HEK293 (cell line): ENCODE measurements around the gene ZNF25.

Source experiments
- CTCF ChIA-PET: fragments of 350-600 bp; formaldehyde crosslinking; extraction: SDS; loops from one replicate; lab custom pipeline; 2021; ENCODE audit warnings: antibody characterized with exemption; lab: Yijun Ruan, JAX
- POLR2A ChIA-PET: fragments of 300-600 bp; formaldehyde crosslinking; extraction: SDS; loops from one replicate; lab custom pipeline; 2020; ENCODE audit warnings: antibody characterized with exemption, inconsistent platforms; lab: Yijun Ruan, JAX
- H3K27ac ChIP-seq: fragments of 200-500 bp; sonication (Bioruptor generic); 2 replicates; pipeline ENCODE4 v1.5.1; 2014; ENCODE audit warnings: low read depth, low read length, control low read depth, inconsistent platforms; ENCODE audit errors: extremely low read depth
- H3K36me3 ChIP-seq, 2 experiments: fragments of 200-500 bp in 1 of 2; sonication (Bioruptor generic) in 1 of 2; 1 replicate in 1 of 2; 2 replicates in 1 of 2; pipeline ENCODE4 v1.5.1; 2014 to 2017; ENCODE audit warnings: inconsistent platforms in 2 of 2, low read length in 2 of 2; ENCODE audit not compliant: control insufficient read depth in 2 of 2, insufficient read depth in 1 of 2
- H3K4me1 ChIP-seq: fragments of 200-500 bp; sonication (Bioruptor generic); 2 replicates; pipeline ENCODE4 v1.5.1; 2014; ENCODE audit warnings: mild to moderate bottlenecking, low read length, inconsistent platforms; ENCODE audit not compliant: control insufficient read depth, insufficient read depth
- H3K4me3 ChIP-seq: 2 replicates; pipeline ENCODE4 v1.5.1; 2011; ENCODE audit warnings: low read depth, mild to moderate bottlenecking, control low read depth, low read length, moderate library complexity
- H3K9me3 ChIP-seq: fragments of 200-500 bp; sonication (Bioruptor generic); 2 replicates; pipeline ENCODE4 v1.5.1; 2014; ENCODE audit warnings: low read depth, low read length, inconsistent platforms; ENCODE audit not compliant: control insufficient read depth, insufficient read depth
- GLI2 ChIP-seq: fragments of 450-650 bp; formaldehyde crosslinking; IDR thresholded peaks from 2 replicates; pipeline ENCODE4; 2017; ENCODE audit warnings: missing biosample characterization, missing genetic modification characterization, low read depth, borderline replicate concordance
- HOXA7 ChIP-seq: sonication (generic); formaldehyde crosslinking; IDR thresholded peaks from 2 replicates; pipeline ENCODE4 v1.8.1; 2022; ENCODE audit warnings: missing genetic modification reagents, borderline replicate concordance
- MEIS1 ChIP-seq: sonication (generic); formaldehyde crosslinking; IDR thresholded peaks from 2 replicates; pipeline ENCODE4 v1.8.1; 2022; ENCODE audit warnings: missing genetic modification reagents, mild to moderate bottlenecking, borderline replicate concordance
- PATZ1 ChIP-seq: fragments of 450-650 bp; formaldehyde crosslinking; IDR thresholded peaks from 2 replicates; pipeline ENCODE4 v1.5.1; 2016; ENCODE audit warnings: missing biosample characterization, missing genetic modification characterization
- PRDM1 ChIP-seq: fragments of 450-650 bp; formaldehyde crosslinking; IDR thresholded peaks from 2 replicates; pipeline ENCODE4; 2016; ENCODE audit warnings: missing biosample characterization, missing genetic modification characterization
- ZEB2 ChIP-seq: fragments of 450-650 bp; formaldehyde crosslinking; IDR thresholded peaks from 2 replicates; pipeline ENCODE4 v1.5.1; 2016; ENCODE audit warnings: missing biosample characterization, missing genetic modification characterization
- ZFHX2 ChIP-seq: fragments of 450-650 bp; formaldehyde crosslinking; conservative IDR thresholded peaks from 2 replicates; pipeline ENCODE4 v1.5.1; 2016; ENCODE audit warnings: missing biosample characterization, missing genetic modification characterization
- ZFP69B ChIP-seq: fragments of 450-650 bp; formaldehyde crosslinking; IDR thresholded peaks from 2 replicates; pipeline ENCODE4 v1.5.1; 2016; ENCODE audit warnings: missing biosample characterization, missing genetic modification characterization
- ZNF10 ChIP-seq: fragments of 450-650 bp; formaldehyde crosslinking; IDR thresholded peaks from 2 replicates; pipeline ENCODE4 v1.5.1; 2017; ENCODE audit warnings: missing biosample characterization, missing genetic modification characterization
- ZNF146 ChIP-seq: fragments of 450-650 bp; formaldehyde crosslinking; IDR thresholded peaks from 2 replicates; pipeline ENCODE4 v1.5.1; 2016; ENCODE audit warnings: missing biosample characterization, missing genetic modification characterization
- ZNF175 ChIP-seq: fragments of 450-650 bp; formaldehyde crosslinking; IDR thresholded peaks from 2 replicates; pipeline ENCODE4 v1.5.1; 2016; ENCODE audit warnings: missing biosample characterization, missing genetic modification characterization
- ZNF280C ChIP-seq: fragments of 450-650 bp; formaldehyde crosslinking; IDR thresholded peaks from 2 replicates; pipeline ENCODE4 v1.5.1; 2016; ENCODE audit warnings: missing biosample characterization, missing genetic modification characterization
- ZNF292 ChIP-seq: fragments of 450-650 bp; formaldehyde crosslinking; IDR thresholded peaks from 2 replicates; pipeline ENCODE4 v1.5.1; 2016; ENCODE audit warnings: low read depth, missing biosample characterization, missing genetic modification characterization, borderline replicate concordance
- ZNF341 ChIP-seq: fragments of 450-650 bp; formaldehyde crosslinking; IDR thresholded peaks from 2 replicates; pipeline ENCODE4; 2016; ENCODE audit warnings: low read depth, missing biosample characterization, missing genetic modification characterization
- ZNF398 ChIP-seq: fragments of 450-650 bp; formaldehyde crosslinking; IDR thresholded peaks from 2 replicates; pipeline ENCODE4 v1.5.1; 2017; ENCODE audit warnings: missing biosample characterization, missing genetic modification characterization
- ZNF423 ChIP-seq: fragments of 450-650 bp; formaldehyde crosslinking; IDR thresholded peaks from 2 replicates; pipeline ENCODE4 v1.5.1; 2016; ENCODE audit warnings: missing biosample characterization, missing genetic modification characterization
- ZNF48 ChIP-seq: fragments of 450-650 bp; formaldehyde crosslinking; IDR thresholded peaks from 2 replicates; pipeline ENCODE4 v1.5.1; 2016; ENCODE audit warnings: missing biosample characterization, missing genetic modification characterization
- ZNF558 ChIP-seq: fragments of 450-650 bp; formaldehyde crosslinking; IDR thresholded peaks from 2 replicates; pipeline ENCODE4 v1.5.1; 2016; ENCODE audit warnings: missing biosample characterization, missing genetic modification characterization
- ZNF571 ChIP-seq: fragments of 450-650 bp; formaldehyde crosslinking; IDR thresholded peaks from 2 replicates; pipeline ENCODE4 v1.5.0; 2017; ENCODE audit warnings: missing biosample characterization, missing genetic modification characterization
- ZNF692 ChIP-seq: fragments of 450-650 bp; formaldehyde crosslinking; IDR thresholded peaks from 2 replicates; pipeline ENCODE4 v1.5.1; 2016; ENCODE audit warnings: missing biosample characterization, missing genetic modification characterization
- ZNF747 ChIP-seq: fragments of 450-650 bp; formaldehyde crosslinking; IDR thresholded peaks from 2 replicates; pipeline ENCODE4 v1.5.1; 2016; ENCODE audit warnings: missing biosample characterization, missing genetic modification characterization
- ZNF785 ChIP-seq: fragments of 450-650 bp; formaldehyde crosslinking; IDR thresholded peaks from 2 replicates; pipeline ENCODE4 v1.5.1; 2016; ENCODE audit warnings: missing biosample characterization, missing genetic modification characterization
- ZNF792 ChIP-seq: fragments of 450-650 bp; formaldehyde crosslinking; IDR thresholded peaks from 2 replicates; pipeline ENCODE4 v1.5.1; 2016; ENCODE audit warnings: missing biosample characterization, missing genetic modification characterization
- ZSCAN18 ChIP-seq: fragments of 450-650 bp; formaldehyde crosslinking; IDR thresholded peaks from 2 replicates; pipeline ENCODE4 v1.5.1; 2016; ENCODE audit warnings: missing biosample characterization, missing genetic modification characterization
- ZXDB ChIP-seq: fragments of 450-650 bp; formaldehyde crosslinking; IDR thresholded peaks from 2 replicates; pipeline ENCODE4 v1.5.1; 2016; ENCODE audit warnings: missing biosample characterization, missing genetic modification characterization
- TF ChIP-seq, protein P1 (sequence below): fragments of 450-650 bp; formaldehyde crosslinking; IDR thresholded peaks from 2 replicates; pipeline ENCODE4 v1.5.1; 2016; ENCODE audit warnings: missing biosample characterization, missing genetic modification characterization, borderline replicate concordance

Gene ZNF25

GRCh38 chr10:37952926-37953325, 23.5 kb downstream of the ZNF25 start (continued):
- TF ChIP-seq PATZ1 (no peak), ZNF785 (no peak), ZXDB (tag by site-specific recombination) (no peak), ZNF692 (tag by site-specific recombination) (no peak), ZNF747 (tag by site-specific recombination) (no peak), ZNF280C (tag by site-specific recombination) (no peak), ZNF571 (tag by site-specific recombination) (no peak), ZNF292 (tag by site-specific recombination) (no peak), ZNF558 (tag by site-specific recombination) (no peak), ZNF48 (tag by site-specific recombination) (no peak)
- TF ChIP-seq, all 188 proteins: peak for 0

- POLR2A ChIA-PET: no interaction called here
- no peaks in the 10 kb centered on the region for H3K9me3 ChIP-seq
- H3K4me1 ChIP-seq: no peaks in the 10 kb centered on the region
- H3K27ac ChIP-seq: no peak overlapping the region
- peaks cover 8 to 35% of the 10 kb centered on the region in 2 experiments for H3K36me3 ChIP-seq
- no peak overlapping the region for H3K4me3 ChIP-seq
- CTCF ChIA-PET: no interaction called here
- TF ChIP-seq ZNF10 (tag by site-specific recombination) (no peak), ZNF398 (tag by site-specific recombination) (no peak), ZNF341 (tag by site-specific recombination) (no peak), ZNF423 (tag by site-specific recombination) (no peak), ZNF48 (tag by site-specific recombination) (no peak), GLI2 (tag by site-specific recombination) (no peak), ZNF792 (tag by site-specific recombination) (no peak), ZFHX2 (tag by site-specific recombination) (no peak), ZSCAN18 (tag by site-specific recombination) (no peak), ZNF175 (no peak), ZFP69B (tag by site-specific recombination) (no peak), HOXA7 (no peak), MEIS1 (no peak), ZEB2 (tag by site-specific recombination) (no peak), ZNF146 (tag by site-specific recombination) (no peak), PRDM1 (tag by site-specific recombination) (no peak)
- TF ChIP-seq, protein P1, sequence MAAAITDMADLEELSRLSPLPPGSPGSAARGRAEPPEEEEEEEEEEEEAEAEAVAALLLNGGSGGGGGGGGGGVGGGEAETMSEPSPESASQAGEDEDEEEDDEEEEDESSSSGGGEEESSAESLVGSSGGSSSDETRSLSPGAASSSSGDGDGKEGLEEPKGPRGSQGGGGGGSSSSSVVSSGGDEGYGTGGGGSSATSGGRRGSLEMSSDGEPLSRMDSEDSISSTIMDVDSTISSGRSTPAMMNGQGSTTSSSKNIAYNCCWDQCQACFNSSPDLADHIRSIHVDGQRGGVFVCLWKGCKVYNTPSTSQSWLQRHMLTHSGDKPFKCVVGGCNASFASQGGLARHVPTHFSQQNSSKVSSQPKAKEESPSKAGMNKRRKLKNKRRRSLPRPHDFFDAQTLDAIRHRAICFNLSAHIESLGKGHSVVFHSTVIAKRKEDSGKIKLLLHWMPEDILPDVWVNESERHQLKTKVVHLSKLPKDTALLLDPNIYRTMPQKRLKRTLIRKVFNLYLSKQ (tag by site-specific recombination): no peak
These were observed 24.2 kb downstream of the ZNF25 start for GRCh38 chr10:37952043-37952755.
